ENCODE data around the gene CHRM1.

Gene CHRM1

DNA sequence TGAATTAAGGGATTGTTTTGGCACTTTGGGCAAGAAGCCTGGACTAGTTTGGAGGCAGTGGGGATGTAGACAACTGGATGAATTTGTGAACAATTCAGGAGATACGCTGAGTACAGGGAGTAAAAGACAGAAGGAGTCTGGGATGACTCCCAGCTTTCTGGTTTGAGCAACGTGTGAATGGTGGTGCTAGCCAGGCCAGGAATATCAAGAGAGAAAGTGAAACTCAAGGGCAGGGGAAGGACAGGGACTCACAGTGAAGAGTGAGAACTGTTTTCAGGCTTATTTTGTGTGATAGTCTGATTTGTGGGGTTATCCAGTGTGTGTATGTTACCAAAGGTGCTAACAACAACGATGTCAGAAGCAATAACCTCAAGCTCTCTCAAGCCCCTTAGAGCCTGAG is 15.9 kb downstream of the CHRM1 start:
- DNase-seq (ENCODE audit: low spot score) = no peak

DNA sequence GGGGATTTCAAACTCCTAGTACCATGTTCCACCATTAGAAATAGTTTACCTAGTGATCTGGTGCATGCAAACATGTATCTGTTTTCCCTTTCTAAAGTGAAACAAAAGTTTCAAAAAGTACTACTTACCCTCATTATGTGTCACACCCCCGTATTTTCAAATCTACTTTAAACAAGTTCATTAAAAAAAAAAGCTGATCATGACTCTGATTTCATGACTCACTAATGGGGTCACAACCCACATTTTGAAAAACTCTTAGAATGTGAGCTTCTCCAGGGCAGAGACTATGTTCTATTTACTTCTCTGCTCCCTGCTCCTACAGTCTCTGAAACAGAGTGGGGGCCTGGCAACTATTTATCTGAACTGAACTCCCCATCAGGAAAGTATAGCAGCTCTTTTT is 18.2 kb downstream of the CHRM1 start:
- no peak for DNase-seq (ENCODE audit: low spot score)

DNA sequence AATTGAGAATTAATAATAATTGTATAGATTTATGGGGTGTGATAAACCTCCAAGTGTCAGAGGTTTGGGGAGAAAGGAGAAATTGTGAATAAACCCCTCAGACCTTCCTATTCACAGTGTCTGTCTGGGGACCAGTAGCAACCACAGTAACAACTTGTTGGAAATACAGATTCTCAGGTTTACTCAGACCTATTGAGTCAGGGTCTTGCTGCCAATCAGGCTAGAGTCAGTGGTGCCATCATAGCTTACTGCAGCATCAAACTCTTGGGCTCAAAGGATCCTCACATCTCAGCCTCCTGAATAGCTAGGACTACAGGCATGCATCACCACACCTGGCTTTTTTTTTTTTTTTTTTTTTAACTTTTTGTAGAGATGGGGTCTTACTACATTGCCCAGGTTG is 23.1 kb downstream of the CHRM1 start:
- DNase-seq (ENCODE audit: low spot score) = no peak

DNA sequence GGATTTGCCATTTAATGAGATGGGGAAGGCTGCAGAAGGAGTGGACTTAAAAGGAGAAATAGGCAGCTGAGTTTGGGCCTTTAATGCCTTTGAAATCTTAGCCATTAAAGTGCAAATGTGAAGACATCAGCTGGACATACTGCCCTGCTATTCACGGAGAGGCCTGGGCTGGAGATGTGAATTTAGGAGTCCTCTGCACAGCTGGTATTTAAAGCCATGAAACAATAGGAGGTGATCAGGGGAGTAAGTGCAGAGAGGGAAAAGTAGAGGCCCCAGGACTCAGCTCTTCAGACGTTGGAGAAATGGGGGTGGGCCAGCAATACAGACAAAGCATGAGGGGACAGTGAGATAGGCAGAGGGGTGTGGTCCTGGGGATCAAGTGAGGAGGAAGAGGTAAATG is 23.9 kb downstream of the CHRM1 start:
- DNase-seq (ENCODE audit: low spot score) = no peak

DNA sequence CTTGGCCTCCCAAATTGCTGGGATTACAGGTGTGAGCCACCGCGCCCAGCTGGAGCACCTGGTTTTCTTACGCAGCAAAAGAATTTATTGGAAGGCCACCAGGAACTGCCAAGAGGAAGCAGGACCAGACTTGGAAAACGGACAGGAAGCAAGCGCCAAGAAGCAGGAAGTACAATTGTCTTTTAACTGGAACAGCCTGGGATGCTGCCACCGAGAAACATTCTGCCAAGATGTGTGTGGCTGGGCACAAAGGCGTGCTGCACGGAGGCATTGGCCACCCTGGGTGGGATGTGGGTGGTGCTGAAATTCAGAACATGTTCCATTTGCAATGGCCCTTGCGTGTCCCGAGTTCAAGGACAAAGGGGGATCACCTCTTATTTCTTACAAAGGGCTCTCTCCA is 25.1 kb downstream of the CHRM1 start:
- no peak for DNase-seq (ENCODE audit: low spot score)

DNA sequence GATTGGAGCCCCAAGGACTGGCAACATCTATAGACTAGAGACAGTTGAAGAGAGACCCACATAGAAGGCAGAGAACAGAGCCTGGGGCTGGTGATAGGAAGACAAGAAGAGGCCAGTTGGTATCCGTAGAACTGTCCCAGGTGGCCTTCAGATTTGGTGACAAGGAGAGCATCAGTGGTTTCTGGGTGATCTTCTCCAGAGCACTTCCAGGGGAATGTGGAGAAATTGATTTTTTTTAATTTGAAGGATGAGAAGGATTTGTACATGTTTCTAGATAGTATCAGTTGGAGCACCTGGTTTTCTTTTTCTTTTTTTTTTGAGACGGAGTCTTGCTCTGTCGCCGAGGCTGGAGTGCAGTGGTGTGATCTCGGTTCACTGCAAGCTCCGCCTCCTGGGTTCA is 25.7 kb downstream of the CHRM1 start:
- no peak for DNase-seq (ENCODE audit: low spot score)

DNA sequence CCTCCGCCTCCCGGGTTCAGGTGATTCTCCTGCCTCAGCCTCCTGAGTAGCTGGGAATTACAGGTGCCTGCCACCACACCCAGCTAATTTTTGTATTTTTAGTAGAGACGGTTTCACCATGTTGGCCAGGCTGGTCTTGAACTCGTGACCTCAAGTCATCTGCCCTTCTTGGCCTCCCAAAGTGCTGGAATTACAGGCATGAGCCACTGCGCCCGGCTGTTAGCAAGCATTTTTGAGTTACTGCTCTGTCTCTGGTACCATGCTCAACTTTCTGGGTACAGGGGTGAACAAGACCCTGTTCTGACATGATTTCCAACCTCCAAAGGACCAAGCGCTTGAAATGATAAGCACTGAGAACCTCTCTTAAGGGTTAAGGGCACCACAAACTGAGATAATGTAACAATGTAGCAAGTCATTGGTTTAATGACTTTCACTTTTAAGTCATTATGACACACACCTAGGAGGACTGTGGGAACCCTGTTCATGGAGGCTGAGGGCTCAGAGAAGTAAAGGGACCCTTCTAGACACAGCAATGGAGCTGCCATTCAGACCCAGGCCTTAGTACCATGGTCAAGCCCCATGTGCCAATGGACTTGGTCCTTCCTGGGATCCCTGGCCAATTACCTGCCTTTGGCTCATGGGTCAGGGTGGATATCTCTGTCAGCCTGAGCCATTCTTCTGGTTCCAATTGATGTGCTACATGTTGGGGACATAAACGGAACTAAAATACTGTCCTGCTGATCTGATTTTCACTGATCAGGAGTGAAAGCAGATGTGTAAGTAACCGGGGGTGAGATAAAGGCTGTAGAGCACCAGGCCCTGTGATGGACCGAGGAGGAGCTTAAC is 28.9 kb downstream of the CHRM1 start:
- peak; percentile 50 for DNase-seq (ENCODE audit: low spot score)

DNA sequence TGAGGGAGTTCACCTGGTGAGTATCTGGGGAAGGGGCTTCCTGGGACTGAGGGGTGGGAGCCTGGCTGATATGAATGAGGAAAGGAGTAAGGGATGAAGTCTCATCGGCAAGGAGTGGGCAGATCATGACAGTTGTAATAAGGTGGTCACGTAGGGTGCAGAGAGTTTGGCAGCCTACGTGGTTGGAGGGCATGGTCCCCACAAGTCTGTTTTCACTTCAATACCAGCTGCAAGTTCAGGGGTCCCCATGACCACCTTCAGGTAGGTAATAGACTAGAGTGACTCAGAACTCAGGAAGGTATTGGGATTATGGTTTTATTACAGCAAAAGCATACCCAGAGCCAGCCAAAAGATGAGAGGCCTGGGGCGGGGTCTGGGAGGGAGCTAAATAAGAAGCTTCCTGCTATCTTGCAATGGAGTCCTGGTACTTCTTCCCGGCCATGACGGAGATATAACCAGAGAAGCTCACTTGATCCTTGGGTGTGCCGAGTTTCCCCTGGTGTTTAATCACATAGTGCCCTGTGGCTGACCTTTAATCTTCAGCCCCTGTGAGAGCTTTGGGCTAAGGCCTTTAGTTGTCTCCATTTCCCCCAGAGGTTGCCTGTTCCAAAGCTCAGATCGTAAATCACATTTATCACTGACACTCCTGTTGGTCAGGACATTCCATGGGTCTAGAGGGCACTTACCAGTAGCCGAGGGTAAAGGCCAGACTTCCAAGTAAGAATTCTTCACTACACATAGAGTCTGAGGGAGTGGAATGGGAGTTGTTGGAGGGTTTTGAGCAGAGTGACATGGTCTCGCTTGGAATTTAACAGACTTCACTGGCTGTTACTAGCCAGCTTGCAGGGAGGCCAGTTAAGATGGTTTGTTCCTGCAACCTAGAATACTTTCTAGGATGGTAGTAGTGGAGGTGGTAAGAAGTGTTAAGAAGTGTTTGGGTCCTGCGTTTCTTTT is 31.4 kb downstream of the CHRM1 start:
- peak; percentile 81 for DNase-seq (ENCODE audit: low spot score)

DNA sequence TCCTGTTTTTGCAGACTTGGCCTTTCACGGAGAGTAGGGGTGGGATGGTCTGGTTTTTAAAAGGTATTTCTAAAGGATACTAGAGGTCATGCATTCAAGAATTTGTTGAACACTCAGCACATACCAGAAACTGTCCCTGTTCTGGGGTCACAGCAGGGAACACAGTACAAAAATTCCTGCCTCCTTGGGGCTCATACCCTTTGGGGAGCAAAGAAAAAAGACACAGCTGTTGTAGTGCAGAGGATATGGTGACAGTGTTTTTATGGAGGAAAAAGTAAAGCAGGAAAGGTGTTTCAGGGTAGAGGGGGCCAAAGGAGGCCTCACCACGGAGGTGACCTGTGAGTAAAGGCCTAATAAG is 32.1 kb downstream of the CHRM1 start:
- no peak for DNase-seq (ENCODE audit: low spot score)

DNA sequence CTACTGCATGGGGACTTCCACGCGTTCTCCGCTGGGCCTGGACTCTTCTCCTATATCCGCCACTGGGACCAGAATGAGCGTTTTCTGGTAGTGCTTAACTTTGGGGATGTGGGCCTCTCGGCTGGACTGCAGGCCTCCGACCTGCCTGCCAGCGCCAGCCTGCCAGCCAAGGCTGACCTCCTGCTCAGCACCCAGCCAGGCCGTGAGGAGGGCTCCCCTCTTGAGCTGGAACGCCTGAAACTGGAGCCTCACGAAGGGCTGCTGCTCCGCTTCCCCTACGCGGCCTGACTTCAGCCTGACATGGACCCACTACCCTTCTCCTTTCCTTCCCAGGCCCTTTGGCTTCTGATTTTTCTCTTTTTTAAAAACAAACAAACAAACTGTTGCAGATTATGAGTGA is 32.8 kb downstream of the CHRM1 start:
- no peak for DNase-seq (ENCODE audit: low spot score)

DNA sequence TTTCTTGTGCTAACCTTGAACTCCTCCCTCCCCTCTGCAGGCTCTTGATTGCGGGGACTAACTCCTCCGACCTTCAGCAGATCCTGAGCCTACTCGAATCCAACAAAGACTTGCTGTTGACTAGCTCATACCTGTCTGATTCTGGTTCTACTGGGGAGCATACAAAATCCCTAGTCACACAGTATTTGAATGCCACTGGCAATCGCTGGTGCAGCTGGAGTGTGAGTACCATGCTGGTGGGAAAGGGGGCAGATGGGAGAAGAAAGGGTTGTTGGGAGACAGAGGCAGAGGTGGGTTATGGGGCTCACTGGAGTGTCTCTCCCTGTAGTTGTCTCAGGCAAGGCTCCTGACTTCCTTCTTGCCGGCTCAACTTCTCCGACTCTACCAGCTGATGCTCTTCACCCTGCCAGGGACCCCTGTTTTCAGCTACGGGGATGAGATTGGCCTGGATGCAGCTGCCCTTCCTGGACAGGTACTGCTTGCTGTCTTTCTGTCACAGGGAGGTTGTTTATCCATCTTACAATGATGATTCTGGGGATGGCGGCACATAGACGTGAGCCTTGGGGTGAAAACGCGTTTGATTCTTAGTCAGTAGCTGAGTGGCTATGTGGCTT is 35.9 kb downstream of the CHRM1 start:
- no peak for DNase-seq (ENCODE audit: low spot score)

DNA sequence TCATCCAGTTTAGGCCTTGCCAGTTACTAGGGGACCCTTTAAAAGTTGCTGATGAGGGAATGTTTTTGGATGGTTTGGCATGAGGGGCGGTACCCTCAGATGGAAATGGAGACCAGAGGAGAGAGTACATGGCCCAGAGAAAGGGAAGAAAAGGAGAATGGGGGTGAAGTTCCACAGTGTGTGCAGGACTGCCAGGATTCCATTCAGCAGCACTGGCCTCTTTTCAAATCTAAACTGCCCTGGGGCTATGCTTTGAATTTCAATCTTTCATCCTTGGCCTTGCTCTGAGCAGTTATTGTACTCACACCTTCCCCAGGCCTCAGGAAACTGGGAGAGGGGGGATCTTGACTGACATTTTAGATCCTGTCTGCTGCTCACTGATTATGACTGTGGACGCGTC is 37.5 kb downstream of the CHRM1 start:
- DNase-seq (ENCODE audit: low spot score) = no peak

DNA sequence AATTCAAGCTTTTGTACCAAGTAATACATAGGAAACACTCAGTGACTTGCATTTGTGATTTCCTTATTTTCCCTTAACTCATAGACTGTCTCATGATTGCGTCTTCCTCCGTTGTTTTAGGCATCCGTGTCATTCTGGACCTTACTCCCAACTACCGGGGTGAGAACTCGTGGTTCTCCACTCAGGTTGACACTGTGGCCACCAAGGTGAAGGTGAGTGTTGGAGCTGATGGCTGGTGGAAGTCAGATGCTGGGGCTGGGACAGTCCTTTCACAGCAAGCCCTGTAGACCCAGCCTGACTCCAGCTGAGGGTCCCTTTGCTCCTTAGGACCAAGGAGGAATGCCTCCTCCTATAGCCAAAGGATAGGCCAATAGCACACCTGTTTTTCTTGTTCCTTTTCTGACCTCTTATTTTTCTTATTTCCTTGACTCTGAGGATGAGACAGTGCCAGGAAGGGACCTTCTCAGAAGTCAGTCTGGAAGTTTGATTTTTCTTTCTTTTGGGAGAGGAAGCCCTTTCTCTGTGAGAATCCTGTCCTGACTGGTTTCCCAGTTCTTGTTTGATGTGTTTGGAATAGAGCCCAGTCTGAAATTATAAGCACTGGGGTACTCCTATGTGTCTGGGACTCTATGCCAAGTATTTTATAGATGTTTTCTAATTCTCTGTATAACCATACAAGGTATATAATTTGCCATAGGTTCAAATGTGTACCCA is 38.2 kb downstream of the CHRM1 start:
- no peak for DNase-seq (ENCODE audit: low spot score)

DNA sequence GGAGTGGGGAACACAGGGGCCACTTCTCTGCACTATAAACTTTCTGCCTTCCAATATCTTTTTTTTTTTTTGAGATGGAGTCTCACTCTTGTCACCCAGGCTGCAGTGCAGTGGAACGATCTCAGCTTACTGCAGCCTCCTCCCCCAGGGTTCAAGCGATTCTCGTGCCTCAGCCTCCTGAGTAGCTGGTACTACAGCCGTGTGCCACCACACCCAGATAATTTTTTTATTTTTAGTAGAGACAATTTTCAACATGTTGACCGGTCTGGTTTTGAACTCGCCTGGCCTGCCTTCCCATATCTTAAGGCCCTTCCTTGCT is 38.8 kb downstream of the CHRM1 start:
- DNase-seq (ENCODE audit: low spot score) = no peak

DNA sequence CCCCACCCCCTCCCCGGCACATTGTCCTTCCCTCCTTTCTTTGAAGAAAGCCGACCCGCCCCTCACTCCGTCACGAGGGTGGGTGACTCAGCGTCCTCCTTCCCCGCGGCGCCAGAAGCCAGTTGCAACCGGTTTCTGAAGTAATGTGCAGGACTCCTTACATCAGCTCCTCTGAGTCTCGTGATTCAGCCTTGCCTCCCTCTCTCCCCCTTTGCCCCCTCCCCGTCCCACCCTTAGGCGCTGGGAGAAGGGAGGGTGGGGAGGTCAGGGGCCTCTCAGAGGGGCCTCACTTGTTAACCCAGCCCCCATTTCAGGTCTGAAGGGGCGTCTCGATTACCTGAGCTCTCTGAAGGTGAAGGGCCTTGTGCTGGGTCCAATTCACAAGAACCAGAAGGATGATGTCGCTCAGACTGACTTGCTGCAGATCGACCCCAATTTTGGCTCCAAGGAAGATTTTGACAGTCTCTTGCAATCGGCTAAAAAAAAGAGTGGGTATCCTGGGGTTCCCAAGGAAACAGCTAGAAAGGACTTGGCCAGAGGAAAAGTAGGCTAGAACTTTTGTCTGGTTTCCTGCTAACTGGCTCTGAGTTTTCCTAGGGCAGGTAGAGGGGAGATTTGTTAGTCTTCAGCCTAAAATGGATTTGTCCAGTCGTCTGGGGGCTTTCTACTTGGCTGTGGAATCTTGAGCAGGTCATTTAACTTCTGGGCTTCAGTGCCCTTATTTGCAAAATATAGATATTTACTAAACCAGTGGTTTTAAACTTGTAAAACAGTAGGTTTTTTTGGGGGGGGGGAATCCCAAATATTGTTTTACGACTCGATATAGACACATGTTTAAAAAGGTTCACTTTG is 39.4 kb downstream of the CHRM1 start:
- peak; percentile 98 for DNase-seq (ENCODE audit: low spot score)

DNA sequence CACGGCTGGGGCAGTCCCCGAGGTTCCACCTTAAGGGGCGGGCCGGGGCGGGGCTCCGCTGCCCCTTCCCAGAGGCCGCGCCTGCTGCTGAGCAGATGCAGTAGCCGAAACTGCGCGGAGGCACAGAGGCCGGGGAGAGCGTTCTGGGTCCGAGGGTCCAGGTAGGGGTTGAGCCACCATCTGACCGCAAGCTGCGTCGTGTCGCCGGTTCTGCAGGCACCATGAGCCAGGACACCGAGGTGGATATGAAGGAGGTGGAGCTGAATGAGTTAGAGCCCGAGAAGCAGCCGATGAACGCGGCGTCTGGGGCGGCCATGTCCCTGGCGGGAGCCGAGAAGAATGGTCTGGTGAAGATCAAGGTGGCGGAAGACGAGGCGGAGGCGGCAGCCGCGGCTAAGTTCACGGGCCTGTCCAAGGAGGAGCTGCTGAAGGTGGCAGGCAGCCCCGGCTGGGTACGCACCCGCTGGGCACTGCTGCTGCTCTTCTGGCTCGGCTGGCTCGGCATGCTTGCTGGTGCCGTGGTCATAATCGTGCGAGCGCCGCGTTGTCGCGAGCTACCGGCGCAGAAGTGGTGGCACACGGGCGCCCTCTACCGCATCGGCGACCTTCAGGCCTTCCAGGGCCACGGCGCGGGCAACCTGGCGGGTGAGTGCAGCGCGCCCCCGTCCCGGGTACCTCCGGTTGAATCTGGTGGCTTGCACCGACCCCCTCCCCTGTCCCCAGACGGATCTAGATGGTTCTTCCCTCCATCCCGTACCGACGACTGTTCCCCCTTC is 40.2 kb downstream of the CHRM1 start, which contains the start of gene SLC3A2:
TSS of gene SLC3A2 (plus strand) at position 94 of the 776 bp plus-strand sequence. CDS start at position 222, 128 bp downstream.
- DNase-seq (ENCODE audit: low spot score) = peak; percentile 85

DNA sequence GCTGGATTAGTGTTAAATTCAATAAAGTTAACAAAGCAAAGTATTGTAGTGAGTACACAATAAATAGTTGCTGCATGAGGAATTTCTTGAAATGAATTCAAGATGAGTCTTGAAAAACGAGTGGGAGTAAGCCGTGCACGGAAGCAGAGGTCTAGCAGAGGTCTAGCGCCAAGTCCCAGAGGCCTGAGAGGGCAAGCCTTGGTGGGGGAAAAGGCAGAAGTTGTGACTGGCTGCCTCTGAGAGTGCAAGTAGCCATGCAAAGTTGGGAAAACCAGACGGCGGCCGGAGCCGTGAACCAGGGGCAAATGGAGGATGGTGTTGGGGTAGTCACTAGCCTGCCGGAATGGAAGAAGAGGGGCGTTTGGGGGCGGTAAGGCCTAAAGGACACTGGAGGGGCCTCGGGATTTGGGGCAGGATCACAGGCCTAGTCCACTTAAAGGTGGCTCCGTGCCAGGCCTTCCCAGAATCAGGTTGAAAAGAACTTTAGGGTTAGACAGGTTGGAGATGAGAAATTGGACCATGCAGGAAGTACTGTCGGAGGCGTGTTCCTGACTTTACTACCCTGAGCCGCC is 40.8 kb downstream of the CHRM1 start:
- peak; percentile 73 for DNase-seq (ENCODE audit: low spot score)

DNA sequence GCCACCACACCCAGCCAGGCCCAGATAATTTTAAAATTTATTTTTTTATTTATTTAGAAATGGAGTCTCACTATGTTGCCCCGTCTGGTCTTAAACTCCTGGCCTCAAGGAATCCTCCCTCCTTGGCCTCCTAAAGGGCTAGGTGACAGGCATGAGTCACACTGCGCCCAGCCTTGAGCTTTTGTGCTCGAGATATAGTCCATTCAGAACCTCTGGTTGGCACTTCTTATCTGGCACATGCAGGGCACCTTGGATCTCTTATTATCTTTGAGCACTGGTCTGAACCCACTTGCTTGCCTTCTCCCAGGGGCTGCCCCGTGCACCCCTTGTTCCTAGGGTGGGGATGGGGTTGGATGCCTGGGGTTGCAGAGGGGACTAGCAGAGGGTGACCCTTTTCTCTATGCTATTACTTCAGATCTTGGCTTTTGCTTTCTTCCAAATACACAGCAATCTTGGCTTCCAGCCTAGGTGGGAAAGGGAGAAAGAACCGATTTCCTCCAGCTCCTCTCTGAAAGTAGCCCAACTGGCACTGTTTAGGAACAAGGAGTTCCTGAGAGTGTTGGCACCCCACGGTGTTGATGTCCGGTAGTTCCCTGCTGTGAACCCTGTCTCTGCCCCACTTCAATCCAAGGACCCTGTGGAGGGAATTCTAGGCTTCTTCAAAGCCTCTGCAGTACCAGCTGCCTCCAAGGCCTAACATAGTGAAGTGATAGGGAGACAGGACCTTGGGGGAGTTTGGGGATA is 41.8 kb downstream of the CHRM1 start:
- no peak for DNase-seq (ENCODE audit: low spot score)

DNA sequence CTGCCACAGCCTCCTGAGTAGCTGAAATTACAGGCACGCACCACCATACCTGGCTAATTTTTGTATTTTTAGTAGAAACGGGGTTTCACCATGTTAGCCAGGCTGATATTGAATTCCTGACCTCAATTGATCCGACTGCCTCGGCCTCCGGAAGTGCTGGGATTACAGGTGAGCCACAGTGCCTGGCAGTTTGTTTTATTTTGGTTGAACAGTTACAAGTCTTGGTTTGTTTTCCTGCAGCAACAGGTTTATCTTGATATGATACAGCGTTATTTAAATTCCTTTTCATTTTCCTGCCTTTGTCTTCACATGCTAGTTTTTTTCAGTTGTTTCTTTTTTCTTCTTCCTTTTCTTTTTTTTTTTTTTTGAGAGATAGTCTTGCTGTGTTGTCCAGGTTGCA is 44.5 kb downstream of the CHRM1 start:
- DNase-seq (ENCODE audit: low spot score) = no peak
